Endodermal cell (in vitro differentiated cells): ENCODE measurements around the gene TBCD. TPM values are rescaled to one million over a fixed set of nuclear protein-coding genes. Genes with fewer than 3 reads are reported as not detected.

ENCODE experiments used
- DNase-seq: peaks from one replicate; pipeline ENCODE4 v3.0.0-alpha.2; 2017
- H3K27ac ChIP-seq: 2 replicates; pipeline ENCODE4 v1.5.1; 2013; ENCODE audit warnings: mild to moderate bottlenecking, low read depth, low read length, moderate library complexity
- H3K27me3 ChIP-seq: 2 replicates; pipeline ENCODE4 v1.6.1; 2013; ENCODE audit warnings: mild to moderate bottlenecking, low read length, moderate library complexity; ENCODE audit not compliant: insufficient read depth, control insufficient read depth, poor library complexity, severe bottlenecking
- H3K36me3 ChIP-seq: 2 replicates; pipeline ENCODE4 v1.7.0; 2013; ENCODE audit warnings: mild to moderate bottlenecking, low read length, moderate library complexity; ENCODE audit not compliant: control insufficient read depth, insufficient read depth
- H3K4me1 ChIP-seq: one replicate; pipeline ENCODE4 v1.7.0; 2013; ENCODE audit warnings: low read length; ENCODE audit not compliant: control insufficient read depth, insufficient read depth
- H3K4me3 ChIP-seq: 2 replicates; pipeline ENCODE4 v1.5.1; 2013; ENCODE audit warnings: mild to moderate bottlenecking, low read length, moderate library complexity
- H3K9ac ChIP-seq: 2 replicates; pipeline ENCODE4 v1.6.1; 2013; ENCODE audit warnings: mild to moderate bottlenecking, low read length, moderate library complexity; ENCODE audit not compliant: poor library complexity, severe bottlenecking; ENCODE audit errors: extremely low read depth
- H3K9me3 ChIP-seq: 2 replicates; pipeline ENCODE4 v1.6.1; 2013; ENCODE audit warnings: mild to moderate bottlenecking, low read length, moderate library complexity; ENCODE audit not compliant: control insufficient read depth
- H3K27ac Mint-ChIP-seq: 2 replicates; pipeline ENCODE4 v1.8.0; 2020; ENCODE audit warnings: mixed read lengths
- H3K27me3 Mint-ChIP-seq: 2 replicates; pipeline ENCODE4 v1.8.0; 2021; ENCODE audit warnings: mild to moderate bottlenecking, mixed read lengths; ENCODE audit not compliant: insufficient read depth
- H3K36me3 Mint-ChIP-seq: 2 replicates; pipeline ENCODE4 v1.8.0; 2020; ENCODE audit warnings: low read depth, mixed read lengths
- H3K4me1 Mint-ChIP-seq: 2 replicates; pipeline ENCODE4 v1.8.0; 2020; ENCODE audit warnings: mixed read lengths
- H3K4me3 Mint-ChIP-seq: 2 replicates; pipeline ENCODE4 v1.8.0; 2020; ENCODE audit warnings: mild to moderate bottlenecking, moderate library complexity, mixed read lengths
- H3K9me3 Mint-ChIP-seq: 2 replicates; pipeline ENCODE4 v1.8.0; 2020; ENCODE audit warnings: mild to moderate bottlenecking, mixed read lengths
- CTCF ChIP-seq: fragments of 200-600 bp; sonication (generic); conservative IDR thresholded peaks from 2 replicates; pipeline ENCODE4 v1.5.0; 2021; ENCODE audit warnings: antibody characterized with exemption, mild to moderate bottlenecking
- WGBS, 2 experiments: methylation state at CpG; one replicate each; pipeline versions ENCODE4 v1.1.5 to v1.1.7; 2013; ENCODE audit warnings: missing lambda C conversion rate in 2 of 2, mixed read lengths in 1 of 2; ENCODE audit not compliant: insufficient coverage in 1 of 2, insufficient read length in 1 of 2; 5-methylcytosine and 5-hydroxymethylcytosine counted together
- total RNA-seq, 2 donors: library from RNA; stranded (reverse); fragmentation: NEBNext Ultra II Directional in 1 of 2; extraction: Animal tissue kit (Norgen Biotek cat#: 25700) in 1 of 2; gene quantifications; 2 replicates in 1 of 2; 3 replicates in 1 of 2; pipeline ENCODE4 v1.2.1, GENCODE V29; 2021

Gene TBCD
- total RNA-seq, 2 donors from 2014 or later: 107 TPM

DNA sequence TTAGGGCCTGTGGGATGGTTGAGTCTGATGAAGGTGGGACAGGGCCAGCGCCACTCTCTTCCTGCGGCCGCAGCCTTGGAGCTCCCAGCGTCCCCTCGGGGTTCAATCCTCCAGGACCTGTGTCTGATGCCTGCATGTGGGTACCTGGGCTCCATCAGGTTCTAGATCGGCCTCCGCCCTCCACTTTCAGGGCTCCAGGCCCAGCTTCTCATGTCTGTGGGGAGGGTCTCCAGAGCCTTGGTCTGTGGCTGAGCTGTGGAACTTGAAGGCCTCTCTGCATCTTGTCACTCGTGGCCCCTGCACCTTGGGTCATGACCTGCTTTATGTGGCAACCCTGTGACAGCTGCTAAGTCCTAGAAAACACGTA is 177.8 kb downstream of the TBCD start:
- Mint-ChIP-seq H3K36me3 (peaks cover 61% of the 10 kb centered on the region), H3K9me3 (no peaks in the 10 kb centered on the region), H3K27me3 (no peaks in the 10 kb centered on the region), H3K4me1 (no peaks in the 10 kb centered on the region), H3K27ac (no peak overlapping the region), H3K4me3 (no peak overlapping the region)
- TF ChIP-seq CTCF: no peak
- Histone ChIP-seq H3K27ac (no peak overlapping the region), H3K4me3 (no peak overlapping the region), H3K9ac (no peak overlapping the region), H3K4me1 (no peaks in the 10 kb centered on the region), H3K27me3 (no peaks in the 10 kb centered on the region), H3K36me3 (peaks cover 51% of the 10 kb centered on the region), H3K9me3 (no peaks in the 10 kb centered on the region)
- DNase-seq: no peak
- 88 to 96% methylated on average over 7 to 9 of the region's 9 CpGs for WGBS, 2 experiments

DNA sequence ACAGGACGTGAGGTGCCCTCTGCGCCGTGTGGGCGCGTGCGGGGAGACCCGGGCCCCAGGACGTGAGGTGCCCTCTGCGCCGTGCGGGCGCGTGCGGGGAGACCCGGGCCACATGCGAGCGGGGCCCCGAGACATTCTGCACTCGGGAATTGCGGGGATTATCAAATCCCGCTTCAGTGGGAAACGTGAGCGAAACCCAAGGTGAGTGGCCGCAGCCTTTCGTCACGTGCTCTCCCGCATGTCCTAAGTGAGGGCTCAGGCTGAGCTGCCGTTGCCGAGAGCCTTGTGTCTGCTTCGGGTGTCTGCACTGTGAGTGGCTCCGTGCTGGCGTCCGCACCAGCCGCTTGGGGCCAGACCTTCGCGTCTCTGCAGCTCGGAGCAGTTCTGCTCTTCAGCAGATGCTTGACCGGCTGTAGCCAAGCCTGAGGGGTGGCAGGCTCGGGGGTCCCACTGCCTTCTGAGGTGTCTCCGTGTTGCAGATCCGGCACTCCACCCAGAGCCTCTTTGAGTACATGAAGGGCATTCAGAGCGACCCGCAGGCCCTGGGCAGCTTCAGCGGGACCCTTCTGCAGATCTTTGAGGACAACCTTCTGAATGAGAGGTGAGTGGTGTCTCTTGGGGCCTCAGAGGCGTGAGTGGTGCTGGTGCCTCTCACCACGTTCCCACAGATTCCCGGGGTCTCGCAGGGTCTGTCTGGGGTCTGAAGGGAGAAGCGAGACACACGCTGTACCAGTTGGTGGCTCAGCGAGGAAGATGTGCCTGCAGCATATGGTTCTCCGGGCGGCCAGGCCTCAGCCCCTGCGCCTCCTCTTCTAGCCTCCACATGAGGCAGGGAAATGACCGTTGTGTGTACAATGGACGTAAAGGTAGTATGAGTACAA is 178.4 kb downstream of the TBCD start:
- H3K27me3 ChIP-seq: no peaks in the 10 kb centered on the region
- Mint-ChIP-seq H3K4me3 (no peak overlapping the region), H3K4me1 (no peaks in the 10 kb centered on the region), H3K27ac (no peak overlapping the region), H3K9me3 (no peaks in the 10 kb centered on the region), H3K27me3 (no peaks in the 10 kb centered on the region), H3K36me3 (peaks cover 65% of the 10 kb centered on the region)
- H3K36me3 ChIP-seq: peaks cover 52% of the 10 kb centered on the region
- no peaks in the 10 kb centered on the region for H3K9me3 ChIP-seq
- 95 to 96% methylated on average over 51 to 56 of the region's 56 CpGs for WGBS, 2 experiments
- no peak for DNase-seq
- TF ChIP-seq CTCF: no peak
- no peak overlapping the region for H3K4me3 ChIP-seq
- H3K4me1 ChIP-seq: no peaks in the 10 kb centered on the region
- H3K27ac ChIP-seq: no peak overlapping the region
- H3K9ac ChIP-seq: no peak overlapping the region

- no peaks in the 10 kb centered on the region for H3K9me3 ChIP-seq
- Mint-ChIP-seq H3K4me1 (no peaks in the 10 kb centered on the region), H3K4me3 (no peak overlapping the region), H3K36me3 (peaks cover 66% of the 10 kb centered on the region), H3K27me3 (no peaks in the 10 kb centered on the region), H3K9me3 (no peaks in the 10 kb centered on the region), H3K27ac (no peak overlapping the region)
- no peak for DNase-seq
- no peak overlapping the region for H3K4me3 ChIP-seq
- WGBS, 2 experiments: 95% methylated on average over 37 to 39 of the region's 39 CpGs
- H3K27ac ChIP-seq: no peak overlapping the region
- no peaks in the 10 kb centered on the region for H3K27me3 ChIP-seq
- TF ChIP-seq CTCF: no peak
- H3K9ac ChIP-seq: no peak overlapping the region
- H3K4me1 ChIP-seq: no peaks in the 10 kb centered on the region
- peaks cover 52% of the 10 kb centered on the region for H3K36me3 ChIP-seq
Observed at GRCh38 chr17:82930924-82931698, 179.2 kb downstream of the TBCD start.
